HG03135 (cell line): ENCODE results near the gene ONECUT1.
A peak's percentile ranks its signal among the peaks of the same experiment; 100 is the strongest.

Experiments
- ATAC-seq: cut with Tn5 transposase; IDR thresholded peaks from one replicate; pipeline ENCODE4 v1.9.1; 2021; ENCODE audit warnings: mild to moderate bottlenecking, moderate library complexity; ENCODE audit not compliant: unreplicated experiment

ONECUT1 gene

DNA sequence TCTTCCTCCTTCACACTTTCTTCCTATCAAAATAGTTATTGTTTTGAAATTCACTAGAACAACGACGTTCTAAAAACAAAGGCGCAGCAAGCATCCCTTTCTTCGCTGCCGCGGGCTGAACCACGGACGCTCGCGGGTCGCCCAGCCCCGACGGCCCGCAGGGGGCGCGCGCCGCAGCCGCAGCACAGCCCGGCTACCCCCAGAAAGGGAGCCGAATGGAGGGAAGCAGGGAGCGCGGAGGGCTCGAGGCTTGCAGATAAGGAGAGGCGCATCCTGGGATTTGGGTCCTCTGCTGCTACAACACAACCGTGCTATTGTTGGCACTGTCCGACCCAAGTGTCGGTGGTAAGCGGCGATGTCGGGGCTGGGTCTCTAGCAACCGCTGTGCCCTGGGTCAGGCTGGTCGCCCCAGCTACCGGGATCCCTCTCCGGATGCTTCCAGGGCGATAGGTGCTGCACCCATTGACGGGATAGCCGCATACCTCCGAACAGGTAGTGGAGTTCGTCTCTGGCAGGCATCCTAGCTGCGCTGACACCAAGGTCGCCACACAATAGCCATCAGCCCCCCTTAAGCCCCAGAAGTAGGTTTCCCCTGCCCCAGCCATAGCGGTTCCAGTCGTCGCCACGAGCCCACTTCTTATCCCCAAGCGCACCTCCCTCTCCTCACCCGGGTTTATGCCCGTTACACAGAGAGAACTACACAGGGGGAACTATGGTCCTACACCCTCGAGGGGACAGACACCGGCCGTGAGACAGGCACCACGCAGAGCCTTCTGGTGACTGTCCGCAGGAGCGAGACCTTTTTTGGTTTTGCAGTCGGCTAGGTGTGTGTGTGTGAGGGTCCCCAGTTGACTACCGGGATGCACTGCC lies 6.0 kb downstream of the ONECUT1 start:
- ATAC-seq, result no peak

DNA sequence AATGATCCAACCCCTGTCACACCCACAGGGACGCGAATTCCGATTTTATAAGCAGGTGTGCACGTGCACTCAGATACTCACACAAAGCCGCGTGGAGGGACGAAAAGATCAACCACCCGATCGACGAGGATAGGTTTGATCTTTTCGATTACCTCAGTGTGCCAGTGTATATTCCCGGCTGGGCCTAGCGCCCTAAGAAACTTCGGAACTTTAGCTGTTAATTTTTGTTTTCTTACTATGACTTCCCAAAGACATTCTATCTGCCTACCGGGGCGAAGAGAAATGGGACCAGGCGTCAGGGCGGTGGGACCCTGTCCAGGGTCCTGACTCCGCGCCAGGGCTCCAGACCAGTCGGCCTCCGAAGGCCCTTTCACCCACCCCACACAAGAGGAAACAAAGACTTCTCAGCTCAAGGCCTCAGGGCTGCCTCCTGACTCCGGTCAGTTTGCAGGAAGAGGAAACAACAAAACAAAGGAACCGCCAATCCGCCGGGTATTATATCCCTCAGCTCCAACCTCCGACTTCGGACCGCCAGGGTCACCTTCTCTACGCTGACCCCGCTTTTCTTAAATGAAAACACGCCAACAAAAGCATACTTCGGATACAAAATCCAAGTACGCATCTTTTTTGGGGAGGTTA lies 6.8 kb downstream of the ONECUT1 start:
- ATAC-seq, result no peak

DNA sequence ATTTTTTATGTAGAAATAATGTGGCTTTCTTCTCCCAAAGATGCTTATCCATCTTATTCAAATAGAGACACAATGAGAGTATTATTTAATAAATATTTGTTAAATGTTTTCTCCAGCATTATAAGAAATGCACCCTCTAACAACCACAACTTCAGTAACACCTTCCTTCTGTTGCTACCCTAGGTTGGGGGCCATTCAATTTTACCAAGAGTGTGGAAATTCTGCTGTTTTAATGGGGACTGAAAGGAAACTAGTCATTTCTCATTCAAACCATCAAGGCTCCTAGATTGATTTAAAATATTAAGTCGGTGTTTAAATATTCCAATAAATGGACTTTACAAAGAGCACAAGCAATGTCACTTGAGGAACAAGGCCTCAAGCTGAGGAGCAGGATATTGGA lies 7.6 kb downstream of the ONECUT1 start:
- no peak for ATAC-seq

DNA sequence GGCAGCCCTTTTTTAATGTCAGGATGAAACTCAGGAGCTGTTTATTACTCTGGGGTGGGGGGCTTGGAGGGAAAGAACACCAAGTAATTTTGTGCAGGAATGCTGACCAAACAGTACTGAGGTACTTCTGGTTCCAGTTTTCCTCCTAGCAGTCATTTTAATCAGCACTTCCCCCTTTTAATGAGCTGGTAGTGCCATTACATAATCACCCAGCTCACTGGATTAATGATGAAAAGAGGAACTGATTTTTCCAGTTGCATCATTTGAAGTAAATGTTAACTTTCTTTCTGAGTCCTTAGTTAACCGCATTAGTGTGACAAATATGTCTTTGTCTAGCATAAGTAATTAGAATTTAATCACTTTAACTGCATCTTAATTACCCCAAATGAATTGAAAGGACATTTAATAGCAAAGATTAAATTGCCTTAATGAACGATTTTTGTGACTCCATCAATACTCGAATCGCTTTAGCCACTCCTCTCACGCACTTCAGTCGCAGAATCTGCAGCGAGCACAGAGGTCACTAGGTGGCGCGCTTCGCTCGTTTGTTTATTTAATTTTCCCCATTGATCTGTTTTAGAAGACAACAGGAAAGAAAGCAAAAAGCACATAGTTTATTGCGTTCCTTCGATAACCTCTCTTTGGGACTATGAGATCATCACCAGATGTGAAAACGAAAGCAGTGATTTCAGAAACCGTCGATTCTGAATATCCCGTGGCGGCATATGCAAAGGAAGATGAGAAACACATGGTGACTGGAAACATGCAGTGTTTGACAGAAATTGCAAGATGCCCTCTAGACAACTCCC lies 9.8 kb downstream of the ONECUT1 start:
- peak; percentile 67 for ATAC-seq

DNA sequence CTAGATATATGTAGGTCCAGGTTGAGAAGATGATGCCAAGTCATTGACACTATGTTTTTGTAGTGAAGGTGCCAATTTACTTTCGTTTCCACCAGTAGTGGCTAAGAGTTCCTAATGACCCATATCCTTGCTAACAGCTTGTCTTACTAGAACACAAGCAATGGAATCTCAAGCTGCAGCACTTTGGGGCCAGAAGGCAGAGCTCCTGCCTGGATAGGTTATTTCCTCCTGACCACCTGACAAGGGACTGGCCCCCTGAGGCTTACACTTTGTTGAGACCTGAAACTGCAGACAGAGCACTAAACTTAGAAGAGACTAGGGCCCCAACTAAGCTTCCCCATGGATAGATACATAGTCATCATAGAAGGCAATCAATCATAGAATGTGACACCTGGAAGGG lies 11.7 kb downstream of the ONECUT1 start:
- no peak for ATAC-seq

DNA sequence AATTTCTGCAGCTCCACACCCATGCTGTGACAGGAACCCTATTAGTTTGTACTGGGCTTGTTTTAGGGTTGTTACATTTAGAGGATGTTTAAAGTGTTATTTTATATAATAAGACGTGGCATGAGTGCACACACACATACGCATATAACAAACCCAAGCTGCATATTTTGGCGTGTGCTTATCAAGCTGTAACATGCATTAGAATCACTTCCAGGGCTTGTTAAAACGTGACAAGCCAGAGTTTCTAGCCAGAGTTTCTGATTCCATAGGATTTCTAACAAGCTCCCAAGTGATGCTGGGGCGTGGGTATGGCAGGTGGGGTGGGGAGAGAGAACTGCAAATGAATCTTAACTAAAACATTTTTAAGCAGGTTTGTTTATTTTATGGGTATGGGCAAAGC lies 17.4 kb downstream of the ONECUT1 start:
- no peak for ATAC-seq

DNA sequence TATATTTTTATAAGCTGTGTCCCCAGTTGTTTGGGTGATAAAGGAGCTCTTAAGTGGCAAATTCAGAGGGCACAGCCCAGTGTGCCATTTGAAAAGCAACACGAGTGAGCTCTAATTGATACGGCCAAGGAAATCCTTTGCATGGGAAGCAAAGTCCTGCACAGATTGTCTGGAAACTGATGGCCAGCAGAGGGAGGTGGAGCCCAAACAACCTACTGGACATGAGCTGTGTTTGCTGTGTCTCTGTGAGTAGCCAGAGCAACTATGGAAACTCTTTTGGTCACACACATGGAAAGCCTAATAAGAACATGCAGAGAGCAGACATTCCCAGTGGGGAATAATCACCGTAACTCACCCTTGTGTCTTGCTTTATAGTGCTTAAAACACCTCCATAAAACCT lies 24.4 kb downstream of the ONECUT1 start:
- no peak for ATAC-seq

DNA sequence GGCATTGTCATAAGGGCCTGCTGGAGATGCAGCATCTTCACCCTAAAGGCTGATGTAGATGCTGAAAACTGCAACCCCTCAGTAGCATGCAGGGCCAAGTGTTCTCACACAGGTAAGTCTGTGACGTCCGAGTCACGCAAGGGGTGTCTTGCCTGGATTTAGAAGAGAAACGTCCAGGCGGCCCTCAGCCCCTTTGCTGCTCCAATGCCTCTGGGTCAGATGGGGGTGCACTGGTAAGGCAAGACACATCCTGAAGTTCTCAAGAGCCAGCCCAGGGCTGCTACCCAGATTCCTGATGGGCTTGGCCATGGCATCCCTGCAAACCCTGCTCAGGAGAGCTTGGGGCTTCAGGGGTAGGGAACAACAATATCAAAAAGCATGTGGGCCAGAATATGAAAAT lies 25.4 kb downstream of the ONECUT1 start:
- no peak for ATAC-seq

DNA sequence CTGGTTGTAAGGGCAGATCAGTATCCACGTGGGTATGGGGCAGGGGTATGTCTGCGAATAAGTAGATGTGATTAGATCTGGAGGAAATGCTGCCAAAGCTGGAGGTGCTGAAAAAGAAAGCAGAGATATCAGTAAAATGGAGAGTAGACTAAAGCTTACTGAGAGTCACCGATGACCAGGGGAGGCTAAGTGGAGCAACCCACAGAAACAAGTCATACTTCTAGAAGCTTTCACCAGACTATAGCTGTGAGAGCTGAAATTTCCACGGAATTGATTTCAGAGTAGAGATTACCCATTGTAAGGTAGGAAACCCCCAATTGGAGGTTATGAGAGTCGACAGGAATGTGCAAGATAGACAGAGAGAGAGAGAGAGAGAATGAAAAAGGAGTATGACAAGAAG lies 27.5 kb downstream of the ONECUT1 start:
- no peak for ATAC-seq

DNA sequence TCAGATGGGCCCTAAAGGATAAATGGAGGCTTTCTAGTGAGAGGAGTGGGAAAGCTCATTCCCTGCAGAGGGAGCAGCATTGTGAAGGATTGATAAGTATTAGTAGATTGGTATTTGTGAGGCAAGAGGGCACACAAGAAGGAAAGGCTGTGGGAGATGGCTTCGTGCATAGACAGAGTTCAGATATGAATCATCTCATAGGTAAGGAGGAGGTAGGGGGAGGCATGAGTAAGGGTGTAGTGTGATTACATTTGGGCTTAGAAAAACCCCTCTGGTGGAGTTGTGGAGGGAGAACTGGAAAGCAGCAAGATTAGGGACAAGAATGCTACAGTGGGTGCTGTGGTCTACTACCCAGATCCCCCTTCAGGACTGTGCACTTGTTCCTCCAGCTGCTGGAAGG lies 29.6 kb downstream of the ONECUT1 start:
- no peak for ATAC-seq

DNA sequence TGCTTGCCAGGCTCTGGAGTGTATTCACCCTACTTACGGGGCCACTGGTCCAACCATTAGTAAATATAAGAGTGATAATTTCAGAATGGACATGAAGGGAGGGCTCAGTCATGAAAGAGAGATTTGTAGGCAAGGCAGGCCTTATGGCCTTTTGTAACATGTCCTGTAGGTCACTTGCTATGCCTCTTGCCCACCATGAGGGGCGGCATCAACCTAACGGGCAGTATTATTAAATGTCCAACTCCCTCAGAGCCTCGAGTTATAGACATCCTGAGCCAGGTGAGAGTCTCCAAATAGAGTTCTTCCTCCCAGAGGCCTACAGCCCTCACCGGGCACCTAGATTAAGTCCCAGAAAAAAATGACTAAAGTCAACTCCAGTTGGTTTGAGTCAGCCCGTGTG lies 30.2 kb downstream of the ONECUT1 start:
- ATAC-seq, result no peak

DNA sequence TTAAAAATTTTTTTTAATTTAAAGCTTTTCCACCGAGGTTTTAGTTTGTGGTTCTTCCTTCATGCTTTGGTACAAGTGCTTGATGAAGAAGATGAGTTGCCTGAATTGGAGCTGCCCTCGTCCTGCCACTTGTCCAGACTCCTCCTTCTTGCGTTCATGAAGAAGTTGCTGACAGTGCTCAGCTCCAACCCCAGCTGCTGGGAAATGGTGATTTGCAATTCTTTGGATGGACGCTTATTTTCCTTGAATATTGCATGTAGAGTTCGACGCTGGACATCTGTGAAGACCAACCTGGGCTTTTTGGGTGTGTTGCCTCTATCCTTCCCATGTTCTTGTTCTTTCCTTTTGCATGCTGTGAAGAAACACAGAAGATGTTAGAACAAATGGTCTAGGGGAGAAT lies 32.6 kb downstream of the ONECUT1 start:
- ATAC-seq, result no peak

DNA sequence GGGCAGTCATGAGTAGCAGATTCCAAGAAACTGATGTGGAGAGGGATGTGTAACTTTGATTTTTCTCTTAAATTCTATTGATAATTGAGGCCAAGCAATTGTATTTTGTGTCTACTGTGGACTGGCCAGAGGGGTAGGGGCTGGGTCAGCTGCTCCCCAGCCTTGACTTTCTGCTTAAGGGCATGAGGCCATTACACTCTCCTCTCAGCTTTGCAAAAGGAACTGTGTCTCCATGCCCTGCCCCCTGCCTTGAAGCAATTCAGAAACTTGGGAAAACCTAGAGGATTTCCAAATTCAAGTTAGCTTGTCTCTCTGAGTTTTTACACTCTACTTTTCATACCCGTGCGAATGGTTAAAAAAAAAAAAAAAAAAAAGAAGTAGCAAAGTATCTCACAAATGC lies 38.6 kb downstream of the ONECUT1 start:
- no peak for ATAC-seq

DNA sequence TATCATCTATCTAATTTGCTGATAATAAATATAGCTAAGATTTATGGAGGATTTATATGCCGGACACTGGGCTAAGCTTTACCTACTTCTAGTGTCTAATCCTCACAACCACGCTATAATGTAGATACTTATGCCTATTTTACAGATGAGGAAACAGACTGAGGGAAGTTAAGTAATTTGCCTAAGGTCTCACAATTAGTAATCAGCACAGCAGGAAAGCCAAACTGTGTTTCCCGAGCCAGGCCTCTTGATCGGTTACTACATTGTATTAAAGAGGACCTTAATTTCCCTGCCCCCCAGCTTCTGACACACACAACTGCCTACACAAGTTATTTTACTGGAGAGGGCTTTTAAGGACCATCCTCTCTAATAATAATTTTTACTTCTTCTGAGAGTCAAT lies 40.9 kb downstream of the ONECUT1 start:
- ATAC-seq, result no peak

DNA sequence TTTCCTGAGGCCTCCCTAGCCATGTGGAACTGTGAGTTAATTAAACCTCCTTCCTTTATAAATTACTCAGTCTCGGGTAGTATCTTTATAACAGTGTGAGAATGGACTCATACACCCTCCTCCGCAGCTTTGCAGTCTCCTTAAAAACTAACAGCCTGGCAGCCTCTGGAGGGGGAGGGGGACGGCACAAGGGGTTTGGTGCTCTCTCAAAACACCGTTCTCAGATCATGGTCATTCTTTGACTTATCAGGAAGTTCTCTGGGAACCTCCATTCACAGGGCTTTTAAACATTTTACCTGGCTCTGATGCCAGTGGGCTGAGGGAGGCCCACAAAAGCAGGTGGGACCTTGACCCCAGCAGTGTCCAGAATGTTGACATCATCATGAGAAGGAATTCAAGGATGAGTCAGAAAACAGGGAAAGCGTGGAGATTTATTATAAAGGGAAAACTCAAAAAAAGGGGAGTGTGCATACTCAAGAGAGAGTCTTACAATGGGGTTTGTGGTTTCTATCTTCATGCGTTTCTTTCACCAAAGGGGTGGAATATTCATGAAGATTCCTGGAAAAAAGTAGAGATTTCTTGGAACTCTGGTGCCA lies 43.9 kb downstream of the ONECUT1 start:
- ATAC-seq, result no peak

DNA sequence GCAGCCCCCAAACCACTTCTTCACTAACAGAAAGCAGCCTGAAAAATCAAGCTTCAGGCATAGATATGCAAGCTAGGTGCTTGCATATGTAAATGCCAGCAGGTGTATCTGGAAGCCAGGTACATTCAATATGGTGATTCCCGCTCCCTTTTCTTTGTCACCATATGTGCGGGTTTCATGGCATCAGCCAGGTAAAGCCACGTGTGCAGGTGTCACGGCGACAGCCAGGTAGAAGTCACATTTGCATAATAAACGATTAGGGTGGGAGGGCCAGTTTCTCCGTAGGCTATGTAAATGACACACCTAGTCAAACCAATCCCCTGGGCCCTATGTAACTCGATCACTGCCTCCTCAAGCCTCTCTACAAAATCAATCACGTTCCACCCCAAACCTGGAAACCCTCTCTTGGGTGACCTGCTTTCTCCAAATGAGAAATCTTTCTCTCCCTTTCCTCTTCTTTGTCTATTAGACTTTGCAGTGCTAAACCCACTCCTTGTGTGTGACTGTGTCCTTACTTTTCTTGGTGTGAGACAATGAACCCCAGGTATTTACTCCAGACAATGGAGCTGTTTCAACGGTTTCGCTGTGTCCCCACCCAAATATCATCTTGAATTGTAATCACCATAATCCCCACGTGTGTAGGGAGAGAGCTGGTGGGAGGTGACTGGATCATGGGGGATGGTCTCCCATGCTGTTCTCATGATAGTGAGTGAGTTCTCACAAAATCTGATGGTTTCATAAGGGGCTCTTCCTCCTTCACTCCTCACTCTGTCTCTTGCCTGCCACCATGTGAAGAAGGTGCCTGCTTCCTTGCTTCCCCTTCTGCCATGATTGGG lies 44.6 kb downstream of the ONECUT1 start:
- ATAC-seq, result no peak

DNA sequence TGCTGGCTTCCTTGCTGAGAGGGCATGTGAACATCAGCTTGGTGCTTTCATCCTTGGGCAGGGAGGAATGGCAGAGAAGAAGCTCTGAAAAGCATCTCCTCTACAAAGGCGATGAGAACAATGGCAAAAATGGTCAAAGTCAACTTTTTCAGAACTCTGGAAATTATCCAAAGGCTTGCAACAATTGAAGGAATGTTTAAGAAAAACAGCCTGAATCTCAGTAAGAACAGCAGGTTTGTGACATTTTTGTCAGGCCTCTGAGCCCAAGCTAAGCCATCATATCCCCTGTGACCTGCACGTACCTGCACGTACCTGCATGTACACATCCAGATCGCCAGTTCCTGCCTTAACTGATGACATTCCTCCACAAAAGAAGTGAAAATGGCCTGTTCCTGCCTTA lies 51.8 kb downstream of the ONECUT1 start:
- no peak for ATAC-seq

DNA sequence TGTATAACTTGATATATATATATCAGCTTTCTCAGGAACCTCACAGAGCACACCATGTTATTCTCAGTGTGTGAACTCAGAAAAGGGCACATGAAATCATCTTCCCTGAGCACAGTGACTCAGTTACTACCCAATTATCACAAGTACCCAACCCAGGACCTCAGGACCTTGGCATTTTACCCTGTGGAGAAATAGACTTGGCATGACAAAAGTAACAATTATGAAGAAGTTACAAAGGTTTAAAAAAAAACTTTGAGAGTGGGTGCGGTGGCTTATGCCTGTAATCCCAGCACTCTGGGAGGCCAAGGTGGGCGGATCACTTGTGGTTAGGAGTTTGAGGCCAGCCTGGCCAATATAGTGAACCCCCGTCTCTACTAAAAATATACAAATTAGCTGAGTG lies 52.4 kb downstream of the ONECUT1 start:
- ATAC-seq, result no peak

DNA sequence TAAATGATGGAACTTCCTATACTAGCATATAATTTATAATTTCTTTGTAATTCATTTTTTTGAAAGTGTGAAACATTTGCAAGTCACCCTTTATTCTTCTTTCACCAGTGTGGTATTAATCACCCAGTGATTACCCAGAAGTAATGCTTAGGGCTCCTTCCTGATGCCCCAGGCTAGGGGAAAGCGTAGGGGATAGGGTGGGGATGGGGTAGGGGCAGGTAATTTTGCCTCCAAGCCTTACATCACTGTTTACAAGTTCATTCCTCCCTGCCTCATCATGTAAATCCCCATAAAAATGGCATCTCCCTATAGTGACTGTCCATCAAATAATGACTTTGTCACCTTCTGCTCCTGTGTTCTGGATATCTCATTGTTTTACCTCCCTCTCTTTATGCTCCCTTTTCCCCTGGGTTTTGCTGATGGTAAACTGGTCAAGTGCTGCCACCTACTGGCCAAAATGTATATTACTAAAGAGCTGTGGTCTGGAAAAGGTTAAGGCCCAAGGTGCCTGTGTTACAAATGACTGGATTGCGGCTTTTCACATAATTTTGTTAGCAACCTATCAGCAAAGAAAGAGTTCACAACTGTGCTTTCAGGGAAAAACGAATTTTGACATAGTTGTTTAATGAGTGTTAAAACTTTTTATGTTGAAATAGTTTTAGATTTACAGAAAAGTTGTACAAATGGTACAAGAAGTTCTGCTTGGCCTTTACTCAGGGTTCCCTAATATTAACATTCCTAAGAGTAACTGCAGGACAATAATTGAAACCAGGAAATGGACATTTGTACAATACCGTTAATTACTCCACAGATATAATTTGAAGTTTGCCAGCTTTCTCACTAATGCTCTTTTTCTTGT lies 54.7 kb downstream of the ONECUT1 start:
- no peak for ATAC-seq

DNA sequence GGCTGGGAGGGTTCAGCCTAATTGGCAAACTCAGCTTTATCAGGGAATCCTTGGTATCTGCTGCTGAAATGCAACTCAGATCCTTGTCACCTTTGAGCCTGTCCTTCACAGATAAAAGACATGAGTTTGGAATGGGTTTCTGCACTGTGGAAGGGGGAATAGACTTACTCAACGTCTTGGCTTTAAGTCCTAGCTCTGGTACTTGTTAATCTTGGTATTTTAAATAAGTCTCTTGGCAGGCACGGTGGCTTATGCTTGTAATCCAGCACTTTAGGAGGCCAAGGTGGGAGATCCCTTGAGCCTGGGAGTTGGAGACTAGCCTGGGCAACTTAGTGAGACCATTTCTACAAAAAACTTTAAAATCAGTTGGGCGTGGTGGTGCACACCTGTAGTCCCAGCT lies 55.8 kb downstream of the ONECUT1 start:
- ATAC-seq, result no peak
